Panc1 (cell line): Measurements from ENCODE around the gene PRPS2. TPM values are rescaled to one million over a fixed set of nuclear protein-coding genes. Genes with fewer than 3 reads are reported as not detected.

Source experiments
- ATAC-seq: fragments of 200-7000 bp; cut with Tn5 transposase; 2 replicates; pipeline ENCODE4 v1.9.1; 2020; ENCODE audit warnings: mild to moderate bottlenecking, moderate library complexity
- BruUV-seq: library from RNA; stranded (reverse); fragments of 400-500 nt; replicated peaks from 2 replicates; lab custom pipeline; 2021; lab: Mats Ljungman, UMichigan
- CTCF ChIA-PET: fragments of 300-600 bp; sonication (Branson Sonifier 250); formaldehyde crosslinking; loops from one replicate; lab custom pipeline; 2022; ENCODE audit warnings: antibody characterized with exemption; lab: Charles Lee
- POLR2A ChIA-PET: fragments of 300-600 bp; sonication (Branson Sonifier 250); formaldehyde crosslinking; loops from one replicate; lab custom pipeline; 2022; ENCODE audit warnings: antibody characterized with exemption; lab: Charles Lee
- DNase-seq: peaks from one replicate; pipeline ENCODE4 v3.0.0-alpha.2; 2010; ENCODE audit warnings: low read depth, low spot score
- H3K27ac ChIP-seq: 2 replicates; pipeline ENCODE4 v1.5.1; 2011; ENCODE audit warnings: mild to moderate bottlenecking, low read length, inconsistent platforms
- H3K27me3 ChIP-seq: fragments of 200-500 bp; sonication (Bioruptor generic); 2 replicates; pipeline ENCODE4 v1.6.0; 2014; ENCODE audit warnings: low read length, inconsistent platforms; ENCODE audit not compliant: control insufficient read depth, insufficient read depth
- H3K36me3 ChIP-seq: fragments of 200-500 bp; sonication (Bioruptor generic); 2 replicates; pipeline ENCODE4 v1.5.1; 2014; ENCODE audit warnings: inconsistent platforms, mild to moderate bottlenecking, low read length, moderate library complexity; ENCODE audit not compliant: control insufficient read depth, insufficient read depth
- H3K4me1 ChIP-seq: 2 replicates; pipeline ENCODE4 v1.5.1; 2011; ENCODE audit warnings: inconsistent platforms, mild to moderate bottlenecking, low read length, moderate library complexity; ENCODE audit not compliant: control insufficient read depth, insufficient read depth
- H3K4me3 ChIP-seq, 2 experiments: 2 replicates each; pipeline ENCODE4 v1.5.1; 2011 to 2012; ENCODE audit warnings: low read depth in 2 of 2, low read length in 2 of 2, mild to moderate bottlenecking in 2 of 2, inconsistent platforms in 1 of 2, moderate library complexity in 1 of 2
- H3K9me3 ChIP-seq: fragments of 200-500 bp; sonication (Bioruptor generic); 2 replicates; pipeline ENCODE4 v1.5.1; 2014; ENCODE audit warnings: low read depth, mild to moderate bottlenecking, inconsistent platforms, low read length, moderate library complexity; ENCODE audit not compliant: control insufficient read depth, insufficient read depth
- CTCF ChIP-seq: fragments of 450-650 bp; IDR thresholded peaks from 2 replicates; pipeline ENCODE4 v1.5.1; 2017; ENCODE audit warnings: mild to moderate bottlenecking
- POLR2AphosphoS5 ChIP-seq: IDR thresholded peaks from 2 replicates; pipeline ENCODE4 v1.6.1; 2012; ENCODE audit warnings: mild to moderate bottlenecking, low read depth, low read length, moderate library complexity
- REST ChIP-seq, 2 experiments: IDR thresholded peaks; 2 replicates each; pipeline ENCODE4 v1.6.1; 2011 to 2012; ENCODE audit warnings: low read depth in 2 of 2, control low read depth in 1 of 2, low read length in 1 of 2, mild to moderate bottlenecking in 1 of 2, moderate library complexity in 1 of 2; ENCODE audit not compliant: insufficient read depth in 1 of 2
- SIN3A ChIP-seq: IDR thresholded peaks from 2 replicates; pipeline ENCODE4 v1.6.1; 2012; ENCODE audit warnings: low read depth, mild to moderate bottlenecking, low read length, moderate library complexity, borderline replicate concordance; ENCODE audit not compliant: insufficient read depth
- TCF7L2 ChIP-seq: IDR thresholded peaks from 2 replicates; pipeline ENCODE4 v1.6.1; 2011; ENCODE audit warnings: mild to moderate bottlenecking, low read depth, low read length, inconsistent platforms
- in situ Hi-C: cut with HindIII; loops from 2 replicates; pipeline ENCODE4 v1.10.0; 2016; ENCODE audit warnings: low sequenced_read_pairs, low pct_unique_long_range_greater_than_20kb
- intact Hi-C: fragments of 100-400 bp; cut with micrococcal nuclease; formaldehyde crosslinking; loops from one replicate; pipeline ENCODE4 v1.10.0; 2022; ENCODE audit not compliant: unreplicated experiment
- total RNA-seq: library from RNA; stranded (reverse); gene quantifications from one replicate; pipeline ENCODE4 v1.2.1, GENCODE V29; 2021; ENCODE audit not compliant: unreplicated experiment

PRPS2 gene
- total RNA-seq, 1 experiment from 2014 or later: 28.4 TPM

GRCh38 chrX:12844319-12844718 is 53.1 kb downstream of the PRPS2 start:
- TF ChIP-seq CTCF: no peak
- no peak for TF ChIP-seq REST (IDR thresholded peaks at IDR 0.05; ENCODE audit: insufficient read depth in 1 of 2, low read depth in 2 of 2, low read length in 1 of 2)
- TF ChIP-seq TCF7L2: no peak
- no peak for TF ChIP-seq SIN3A
- TF ChIP-seq POLR2AphosphoS5: no peak
- no peaks in the 10 kb centered on the region for H3K36me3 ChIP-seq
- no peak overlapping the region for H3K27ac ChIP-seq
- no peaks in the 10 kb centered on the region for H3K4me1 ChIP-seq
- H3K9me3 ChIP-seq: no peaks in the 10 kb centered on the region
- in situ Hi-C loops: no loop called here
- DNase-seq (no peak), ATAC-seq (no peak)
- no TSS peak for BruUV-seq
- no peak overlapping the region for H3K4me3 ChIP-seq
- no peaks in the 10 kb centered on the region for H3K27me3 ChIP-seq
- intact Hi-C loops: no loop called here
- ChIA-PET POLR2A (no interaction called here), CTCF (no interaction called here)

- no peaks in the 10 kb centered on the region for H3K36me3 ChIP-seq
- H3K4me1 ChIP-seq: no peaks in the 10 kb centered on the region
- H3K27ac ChIP-seq: no peak overlapping the region
- no peak for DNase-seq
- no peaks in the 10 kb centered on the region for H3K9me3 ChIP-seq
- BruUV-seq: no TSS peak
- H3K4me3 ChIP-seq: no peak overlapping the region
- ChIA-PET POLR2A (no interaction called here), CTCF (no interaction called here)
- no peaks in the 10 kb centered on the region for H3K27me3 ChIP-seq
- no peak for TF ChIP-seq REST (IDR thresholded peaks at IDR 0.05; ENCODE audit: insufficient read depth in 1 of 2, low read depth in 2 of 2, low read length in 1 of 2)
- in situ Hi-C loops (no loop called here), intact Hi-C loops (no loop called here)
- no peak for ATAC-seq
Observed at GRCh38 chrX:12865359-12865758, 74.1 kb downstream of the PRPS2 start.
